ENCODE measurements around the gene VTN.
"Not testable (repeated sequence)": the region's sequence is repeated elsewhere in the genome, so short reads cannot be mapped to it uniquely, and the experiment has no call there.

DNA sequence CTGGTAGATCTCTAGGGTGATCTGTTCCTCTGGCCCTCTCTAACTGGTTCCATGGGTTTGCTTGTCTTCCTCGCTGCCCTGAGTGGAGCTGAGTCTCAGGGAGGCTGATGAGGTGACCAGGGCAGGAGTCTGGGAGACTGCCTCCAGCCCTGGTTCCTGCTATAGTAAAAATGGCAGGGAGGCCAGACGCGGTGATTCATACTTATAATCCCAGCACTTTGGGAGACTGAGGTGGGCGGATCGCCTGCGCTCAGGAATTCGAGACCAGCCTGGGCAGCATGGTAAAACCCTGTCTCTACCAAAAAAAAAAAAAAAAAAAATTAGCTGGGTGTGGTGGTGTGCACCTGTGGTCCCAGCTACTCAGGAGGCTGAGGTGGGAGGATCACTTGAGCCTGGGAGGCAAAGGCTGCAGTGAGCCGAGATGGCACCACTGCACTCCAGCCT, 31.3 kb downstream of the VTN start:
- TF ChIP-seq, protein P1, sequence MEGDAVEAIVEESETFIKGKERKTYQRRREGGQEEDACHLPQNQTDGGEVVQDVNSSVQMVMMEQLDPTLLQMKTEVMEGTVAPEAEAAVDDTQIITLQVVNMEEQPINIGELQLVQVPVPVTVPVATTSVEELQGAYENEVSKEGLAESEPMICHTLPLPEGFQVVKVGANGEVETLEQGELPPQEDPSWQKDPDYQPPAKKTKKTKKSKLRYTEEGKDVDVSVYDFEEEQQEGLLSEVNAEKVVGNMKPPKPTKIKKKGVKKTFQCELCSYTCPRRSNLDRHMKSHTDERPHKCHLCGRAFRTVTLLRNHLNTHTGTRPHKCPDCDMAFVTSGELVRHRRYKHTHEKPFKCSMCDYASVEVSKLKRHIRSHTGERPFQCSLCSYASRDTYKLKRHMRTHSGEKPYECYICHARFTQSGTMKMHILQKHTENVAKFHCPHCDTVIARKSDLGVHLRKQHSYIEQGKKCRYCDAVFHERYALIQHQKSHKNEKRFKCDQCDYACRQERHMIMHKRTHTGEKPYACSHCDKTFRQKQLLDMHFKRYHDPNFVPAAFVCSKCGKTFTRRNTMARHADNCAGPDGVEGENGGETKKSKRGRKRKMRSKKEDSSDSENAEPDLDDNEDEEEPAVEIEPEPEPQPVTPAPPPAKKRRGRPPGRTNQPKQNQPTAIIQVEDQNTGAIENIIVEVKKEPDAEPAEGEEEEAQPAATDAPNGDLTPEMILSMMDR (IDR thresholded peaks at IDR 0.05; ENCODE audit: low read depth, low read length) = not testable (repeated sequence)
- not testable (repeated sequence) for TF ChIP-seq EZH2phosphoT487 (IDR thresholded peaks at IDR 0.05; ENCODE audit: low read depth)
